ENCODE results near the gene RASL11A.

- no peak for TF ChIP-seq CTCF (IDR thresholded peaks at IDR 0.05)
- TF ChIP-seq POLR2A (IDR thresholded peaks at IDR 0.05) = no peak
Measured at GRCh38 chr13:27295096-27295495, 24.5 kb downstream of the RASL11A start.

Data from adrenal gland (tissue), 5 donors.